Stimulated activated CD4-positive, alpha-beta T cell treated with anti-CD3 and anti-CD28 coated beads, TNF-alpha, amount 100 ng/mL, for 4 hours (primary cell): ENCODE data around the gene DSTN.

ENCODE experiments used
- DNase-seq, 3 experiments: peaks; one replicate each; pipeline ENCODE4 v3.0.0-alpha.2; 2020; ENCODE audit warnings: low read depth in 3 of 3

DSTN gene

DNA sequence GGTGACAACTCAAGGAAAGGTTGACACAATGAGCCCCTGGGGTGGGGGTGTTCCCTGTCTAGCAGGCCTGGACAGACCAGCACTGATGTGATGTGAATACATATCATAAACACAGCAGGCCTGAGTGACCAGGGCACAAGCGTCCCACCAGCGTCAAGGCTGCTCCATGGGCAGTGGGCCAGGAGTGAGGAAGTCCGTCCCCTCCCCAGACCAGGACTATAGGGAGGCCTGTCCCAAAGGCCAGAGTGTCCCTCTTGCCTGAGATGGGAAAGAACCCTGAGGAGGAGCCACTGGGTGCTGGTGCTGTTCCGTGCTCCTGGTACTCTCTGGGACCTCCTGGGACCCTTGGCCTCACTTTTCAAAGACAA is 67.5 kb downstream of the DSTN start:
- DNase-seq, result no peak

DNA sequence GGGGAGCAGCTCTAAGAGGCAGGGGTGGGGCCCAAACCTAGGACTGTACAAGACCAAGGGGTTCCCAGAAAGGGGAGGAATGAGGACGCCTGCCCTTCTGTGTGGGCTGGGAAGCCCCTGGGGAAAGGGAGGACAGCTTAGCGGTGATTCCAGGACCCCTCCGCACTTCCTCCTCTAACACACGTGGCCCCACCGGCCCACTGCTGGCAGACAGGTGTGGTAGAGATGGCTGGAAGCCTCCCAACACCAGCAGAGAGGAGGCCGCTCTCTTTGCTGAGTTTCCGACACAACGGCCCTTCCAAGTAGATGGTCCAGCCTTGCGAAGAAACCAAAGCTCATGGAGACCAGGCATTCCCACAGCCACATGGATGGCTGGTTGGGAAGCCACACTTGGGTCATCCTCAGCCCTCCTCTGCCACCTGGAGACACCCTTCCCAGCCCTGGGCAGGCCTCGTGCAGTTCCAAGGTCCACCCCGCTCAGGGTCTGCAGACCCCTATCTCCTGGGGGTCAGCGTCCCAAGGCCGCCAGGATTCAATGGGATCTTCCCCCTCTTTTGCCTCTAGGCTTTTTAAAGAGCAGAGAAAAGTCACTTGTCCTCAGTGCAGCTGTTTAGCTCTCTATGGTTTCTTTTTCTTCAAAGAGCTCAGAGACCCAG is 68.2 kb downstream of the DSTN start:
- no peak for DNase-seq

DNA sequence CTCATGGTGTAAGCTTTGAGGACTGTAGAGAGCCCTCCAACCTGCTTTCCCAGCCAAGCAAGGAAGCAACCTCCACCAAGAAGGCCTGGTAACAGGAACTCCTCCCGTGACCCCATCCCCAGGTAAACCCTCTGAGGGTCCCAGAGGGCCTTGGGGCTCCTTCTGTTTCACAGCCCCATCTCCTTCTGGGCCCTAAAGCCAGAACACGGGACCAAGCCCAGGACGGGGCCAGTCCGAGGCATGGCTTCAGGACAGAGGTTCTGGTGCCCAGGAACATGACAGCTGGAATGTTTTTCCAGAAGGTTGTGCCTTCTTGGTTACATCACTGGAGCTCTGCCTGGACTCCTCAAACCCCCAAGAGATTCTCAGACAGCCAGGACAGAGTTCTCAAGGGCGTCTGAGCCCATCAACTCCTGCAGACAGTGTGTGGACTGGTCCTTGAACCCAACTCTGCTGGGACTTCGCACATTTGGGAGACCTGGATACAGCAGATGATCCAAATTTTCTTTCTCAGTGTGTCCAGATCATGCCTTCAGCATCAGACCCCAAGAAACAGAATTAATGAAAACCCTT is 69.0 kb downstream of the DSTN start:
- no peak for DNase-seq

DNA sequence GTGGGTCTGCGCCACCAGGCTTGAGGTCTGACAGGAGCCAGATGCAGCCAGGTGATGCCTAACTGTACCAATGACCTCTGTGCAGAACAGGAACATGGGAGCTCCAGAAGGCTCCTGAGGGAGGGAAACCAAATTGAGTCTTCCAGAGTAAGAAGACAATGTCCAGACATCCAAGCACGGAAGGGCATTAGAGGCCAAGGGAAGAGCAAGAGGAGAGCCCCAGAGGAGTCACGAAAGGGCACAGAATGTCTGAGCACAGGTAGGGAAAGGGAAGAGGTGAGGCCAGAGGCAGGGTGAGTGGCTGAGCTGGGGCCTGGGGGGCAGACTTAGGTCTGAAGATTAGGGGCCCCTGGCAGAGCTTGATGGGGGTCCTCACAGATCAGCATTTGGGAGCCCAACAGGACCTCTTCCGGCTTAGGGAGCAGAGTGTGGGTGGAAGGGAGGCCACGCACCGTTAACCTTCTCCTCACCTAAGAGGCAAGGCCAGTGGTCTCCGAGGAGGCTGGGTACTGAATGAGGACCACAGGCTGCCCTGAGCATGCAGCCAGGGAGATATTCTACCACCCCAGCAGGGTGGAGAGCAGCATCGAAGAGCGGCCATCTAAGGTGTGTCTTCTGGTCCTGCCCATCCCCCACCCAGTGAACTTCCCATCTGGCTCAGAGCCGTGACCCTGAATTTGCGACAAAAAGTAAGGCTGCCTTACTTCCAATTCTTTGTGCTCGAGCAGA is 70.4 kb downstream of the DSTN start:
- no peak for DNase-seq

DNA sequence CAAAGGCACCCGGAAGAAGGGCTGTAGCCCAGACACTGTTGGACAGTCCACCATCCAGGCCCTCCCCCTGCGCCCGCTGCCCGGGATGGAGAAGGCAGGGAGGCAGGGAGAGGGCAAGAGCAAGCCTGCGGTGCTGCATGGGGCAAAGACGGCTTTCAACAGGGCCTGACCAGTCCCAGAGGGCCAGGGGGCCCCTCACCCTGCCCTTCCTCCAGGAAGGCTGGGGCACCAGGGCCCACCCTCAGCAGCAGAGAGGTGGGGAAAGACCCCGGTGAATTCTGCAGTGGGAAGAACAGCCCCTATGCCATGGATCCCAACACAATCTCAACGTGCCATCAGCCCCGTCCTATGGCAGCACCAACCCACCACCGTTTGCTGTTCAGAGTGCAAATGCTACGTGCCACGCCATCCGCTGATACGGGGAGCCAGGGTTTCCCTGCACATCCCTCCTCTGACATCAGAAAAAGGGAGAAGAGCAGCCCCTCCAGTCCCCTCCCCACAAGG is 71.1 kb downstream of the DSTN start:
- DNase-seq, result no peak

DNA sequence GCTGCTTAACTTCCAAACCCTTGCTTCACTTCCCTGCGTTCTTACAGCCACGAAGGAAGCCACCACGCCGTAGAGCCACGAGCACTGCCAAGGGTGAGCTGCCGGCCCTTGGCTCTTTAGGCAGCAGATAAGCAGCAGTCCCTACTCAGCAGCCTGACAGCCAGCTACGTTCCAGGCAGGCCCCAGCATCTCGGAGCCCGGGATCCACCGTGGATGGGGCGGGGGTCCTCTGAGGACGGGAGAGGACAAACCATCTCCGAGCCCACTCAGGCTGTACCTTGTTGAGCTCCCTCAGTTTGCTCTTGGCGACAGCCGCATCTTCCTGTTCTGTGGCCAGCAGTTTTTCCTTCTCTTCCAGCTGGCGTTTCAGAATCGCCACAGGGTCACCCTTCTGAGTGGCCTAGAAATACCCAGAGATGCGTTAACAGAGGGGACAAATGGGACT is 71.7 kb downstream of the DSTN start:
- DNase-seq, result no peak

DNA sequence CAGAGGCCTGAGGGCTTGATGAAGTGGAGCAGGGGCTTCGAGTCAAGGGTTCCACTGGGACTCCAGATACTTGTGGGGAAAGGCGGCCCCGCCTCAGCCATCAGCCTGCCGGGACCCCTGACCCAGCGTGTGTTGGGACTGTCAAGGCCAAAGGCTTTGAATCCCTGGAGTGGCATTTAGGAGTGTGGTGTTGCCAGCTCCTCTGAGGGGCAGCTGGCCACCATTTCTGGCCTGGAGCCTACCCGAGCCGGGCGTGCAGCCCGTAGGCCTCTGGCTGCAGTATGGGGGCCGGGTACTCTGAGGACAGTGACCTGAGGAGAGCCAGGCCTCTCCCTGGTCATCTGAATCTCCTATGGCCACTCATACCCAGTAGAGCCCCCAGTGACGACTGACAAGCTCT is 72.1 kb downstream of the DSTN start:
- DNase-seq, result no peak

DNA sequence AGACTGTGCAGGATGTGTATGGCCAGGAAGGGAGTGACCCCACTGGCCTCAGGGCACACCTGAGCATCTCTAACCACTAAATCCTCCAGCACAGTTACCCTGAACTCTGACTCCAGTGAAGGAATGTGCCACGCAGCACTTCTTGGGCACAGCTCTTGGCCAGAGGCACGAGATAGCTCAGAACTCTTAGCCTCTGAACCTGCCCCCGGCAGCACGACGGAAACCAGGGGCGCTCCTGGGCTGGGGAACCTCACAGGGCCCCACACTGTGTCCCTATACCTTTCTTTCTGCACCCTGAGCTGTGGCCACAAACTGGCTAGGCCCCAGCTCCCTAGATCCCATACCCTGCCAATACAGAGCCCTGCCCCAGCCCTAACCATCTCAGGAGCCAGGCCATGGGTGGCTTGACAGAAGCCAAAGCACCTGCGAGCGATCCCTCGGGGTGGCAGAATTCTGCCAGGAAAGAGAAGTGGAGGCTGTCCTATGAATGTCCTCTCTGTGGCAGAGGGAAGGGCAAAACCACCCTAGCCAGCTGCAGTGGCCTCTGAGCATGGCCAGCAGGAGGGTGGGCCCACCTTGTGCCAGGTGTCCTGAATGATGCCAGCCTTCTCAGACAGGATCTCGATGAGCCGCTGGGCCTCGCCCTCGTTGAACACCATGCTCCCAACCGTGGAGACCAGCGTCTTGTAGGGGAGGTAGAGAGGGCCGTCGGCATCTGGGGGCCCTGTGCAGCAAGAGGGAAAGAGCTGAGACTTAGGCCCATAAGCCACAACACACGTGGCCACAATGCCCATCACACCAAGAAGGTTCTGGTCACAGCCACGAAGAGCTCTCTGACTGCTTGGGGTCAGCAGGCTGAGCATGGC is 72.8 kb downstream of the DSTN start:
- no peak for DNase-seq

DNA sequence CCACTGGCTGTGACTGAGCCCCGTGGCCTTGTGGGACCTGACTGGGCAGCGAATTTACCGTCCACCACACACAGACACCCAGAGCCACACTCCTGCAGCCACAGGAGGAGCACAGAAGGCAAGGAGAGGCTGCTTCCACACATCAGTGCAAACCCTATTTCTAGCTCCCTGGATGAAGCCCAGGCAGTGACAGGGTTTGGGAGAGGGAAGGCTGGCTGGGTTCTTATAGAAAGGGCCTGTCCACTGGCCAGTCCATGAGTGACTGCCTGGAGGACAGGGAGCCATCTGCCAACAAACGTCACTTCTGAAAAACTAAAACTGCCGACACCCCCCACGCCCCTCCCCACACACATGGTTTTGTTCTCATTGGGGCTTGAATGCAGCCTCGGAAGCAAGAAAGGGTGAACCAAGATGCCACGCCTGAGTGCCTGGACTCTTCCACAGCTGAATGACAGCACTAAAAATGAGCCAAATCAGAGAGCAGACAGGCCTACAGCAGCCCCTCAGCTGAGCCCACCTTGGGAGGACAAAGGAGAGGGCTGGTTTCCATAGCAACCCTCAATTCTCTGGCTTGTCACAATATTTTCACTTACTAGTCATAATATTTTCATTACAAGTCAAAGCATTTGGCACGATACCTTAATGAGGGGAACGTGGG is 73.8 kb downstream of the DSTN start:
- DNase-seq, result no peak

DNA sequence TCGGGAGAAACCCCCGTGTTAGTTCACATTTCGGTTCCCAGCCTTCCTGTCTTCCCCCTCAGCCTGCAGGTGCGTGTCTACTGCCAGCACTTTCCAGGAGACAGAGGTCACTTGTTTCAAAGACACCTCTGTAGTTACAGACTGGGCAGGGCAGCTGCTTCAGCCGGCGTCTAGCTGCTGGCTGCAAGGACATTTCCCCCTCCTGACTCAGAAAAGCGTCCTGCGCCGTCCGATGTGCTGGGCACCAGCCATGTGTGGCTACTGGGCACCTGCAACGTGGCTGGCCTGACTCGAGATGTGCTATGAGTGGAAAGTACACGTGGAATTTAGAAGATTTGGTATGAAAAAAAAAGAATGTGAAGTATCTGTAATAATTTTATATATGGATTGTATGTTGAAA is 74.6 kb downstream of the DSTN start:
- DNase-seq, result no peak

DNA sequence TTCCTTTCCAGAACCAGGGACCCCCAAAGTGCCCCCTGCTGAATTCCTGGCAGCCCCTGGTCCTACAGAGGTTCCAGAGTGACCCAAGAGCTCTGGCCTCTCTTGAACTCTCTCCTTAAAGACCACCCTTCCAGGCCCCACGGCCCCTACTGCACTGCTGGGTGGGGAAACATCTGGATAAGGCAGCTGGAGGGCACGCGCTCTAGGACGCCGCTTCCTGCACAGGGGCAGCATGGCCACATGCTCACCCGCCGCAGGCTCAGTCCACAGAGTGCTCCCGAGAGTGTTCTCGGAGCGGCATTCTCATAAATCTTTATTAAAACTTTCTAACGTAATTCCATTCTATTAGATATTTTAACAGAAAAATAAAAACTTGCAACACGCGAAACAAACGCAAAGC is 75.1 kb downstream of the DSTN start:
- DNase-seq, result no peak

DNA sequence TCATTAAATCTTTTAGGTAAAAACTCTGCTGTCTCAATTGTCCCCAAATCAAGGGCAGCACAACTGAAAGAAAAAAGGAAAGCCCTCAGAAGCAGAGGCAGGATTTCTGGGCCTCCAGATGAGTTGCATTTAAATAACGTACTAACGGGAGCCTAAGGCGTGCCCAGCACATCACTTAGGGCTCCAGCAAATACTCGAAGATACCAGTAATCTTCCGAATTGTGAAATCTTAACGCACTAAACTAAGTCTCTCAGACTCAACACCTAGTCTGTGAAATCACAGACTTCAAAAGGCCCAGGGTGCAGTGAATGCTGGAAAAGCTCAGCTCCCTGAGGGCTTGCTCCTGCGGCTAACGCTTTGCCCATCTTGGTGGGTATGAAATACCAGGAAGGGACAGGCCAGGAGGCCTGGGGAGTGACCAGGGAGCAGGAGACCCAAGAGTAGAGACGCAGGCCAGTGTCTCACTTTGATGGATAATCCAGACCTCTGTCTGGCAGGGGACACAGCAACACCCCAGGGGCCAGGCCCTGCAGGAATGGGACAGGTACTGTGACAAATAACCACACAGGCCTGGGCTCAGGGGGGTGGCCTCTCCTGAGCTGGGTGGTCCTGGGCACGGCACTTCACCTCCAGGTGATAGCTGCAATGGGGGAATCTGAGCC is 75.8 kb downstream of the DSTN start:
- DNase-seq, result no peak

DNA sequence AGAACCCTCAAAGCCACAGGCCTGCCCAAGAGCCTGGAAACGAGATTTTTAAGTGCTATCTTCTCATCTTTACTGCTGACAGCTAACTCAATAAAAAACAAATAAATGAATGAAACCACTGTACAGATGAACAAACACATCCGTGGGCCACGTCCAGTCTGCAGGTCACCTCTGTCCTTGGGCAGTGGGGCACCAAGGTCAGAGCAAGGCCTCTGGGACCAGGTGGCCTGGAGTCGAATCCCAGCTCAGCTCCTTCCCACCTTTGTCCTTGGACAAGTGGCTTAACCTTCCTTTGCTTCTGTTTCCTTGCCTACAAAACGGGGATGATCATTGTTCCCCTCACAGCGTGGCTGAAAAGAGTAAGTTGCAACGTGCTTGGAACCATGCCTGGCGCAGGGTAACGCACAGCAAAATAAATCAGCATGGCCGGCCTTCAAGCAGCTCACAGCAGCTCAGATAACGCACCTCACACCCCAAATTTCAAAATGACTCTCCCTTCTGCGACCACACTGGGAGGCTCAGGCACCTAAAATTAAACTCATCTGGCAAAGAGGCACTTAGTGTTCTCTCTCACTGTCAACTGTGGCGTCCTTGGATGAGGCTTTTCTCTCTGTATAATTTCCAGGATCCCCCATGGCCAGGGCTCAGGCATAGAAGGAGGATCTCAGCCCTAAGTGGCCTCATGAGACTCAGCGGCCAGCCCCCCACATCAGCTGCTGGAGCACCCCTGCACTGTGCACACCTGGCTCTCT is 76.5 kb downstream of the DSTN start:
- DNase-seq, result no peak

DNA sequence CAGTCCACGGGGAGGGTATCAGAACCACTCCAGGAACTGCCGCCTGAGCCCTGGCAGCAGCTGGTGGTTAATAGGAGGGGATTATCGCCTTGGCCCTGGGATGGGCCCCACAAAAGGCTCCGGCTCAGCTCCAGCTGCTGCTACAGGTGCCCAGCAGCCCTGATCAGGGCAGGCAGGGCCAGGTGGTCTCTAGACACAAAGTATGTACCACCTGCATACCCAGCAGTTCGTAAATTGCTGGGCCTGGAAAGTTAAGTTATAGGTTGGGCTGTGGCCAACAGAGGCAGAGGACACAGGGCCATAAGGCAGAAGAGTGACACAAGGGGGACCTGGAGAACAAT is 77.1 kb downstream of the DSTN start:
- DNase-seq, result no peak

DNA sequence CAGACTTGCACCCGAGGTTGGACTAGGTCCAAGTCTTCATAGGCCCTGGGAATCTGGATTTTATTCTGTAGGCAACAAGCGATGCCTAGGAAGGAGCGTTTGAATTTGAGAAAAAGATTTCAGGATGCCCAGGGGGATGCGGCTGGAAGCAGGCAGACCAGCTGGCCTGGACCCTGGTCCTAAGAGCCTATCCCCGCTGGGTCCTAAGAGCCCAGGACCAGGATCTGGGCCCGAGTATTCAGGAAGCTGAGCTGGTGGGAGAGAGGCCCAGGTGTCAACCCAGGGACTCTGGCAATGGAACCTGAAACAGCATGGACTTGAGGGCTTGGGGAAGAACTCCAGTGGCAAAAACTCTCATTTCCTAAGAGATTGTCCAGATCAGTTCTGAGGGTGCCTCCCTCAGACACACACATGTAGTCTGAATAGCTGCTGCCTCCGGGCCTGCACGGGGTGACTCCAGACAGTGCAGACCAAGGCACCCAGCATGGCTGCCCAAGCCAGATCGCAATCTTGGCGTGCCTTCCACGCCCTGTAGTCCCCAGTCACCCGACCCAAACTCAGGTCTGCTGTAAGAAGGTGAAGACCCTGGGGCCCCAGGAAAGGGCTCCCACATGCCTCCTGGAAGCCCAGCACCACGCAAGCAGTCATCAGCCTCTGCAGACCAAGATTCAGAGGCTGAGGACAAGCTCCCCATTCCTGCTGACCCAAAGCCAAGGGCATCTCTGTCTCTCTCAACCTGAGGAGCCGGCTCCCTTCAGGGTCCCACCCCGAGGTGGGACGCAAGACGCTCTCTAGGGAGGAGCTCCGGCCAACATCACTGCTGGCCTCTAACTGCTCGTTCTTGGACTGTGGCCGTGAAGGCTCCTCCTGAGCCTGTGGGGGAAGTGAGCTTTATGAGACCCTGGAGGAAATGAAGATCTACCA is 77.8 kb downstream of the DSTN start:
- DNase-seq, result no peak

DNA sequence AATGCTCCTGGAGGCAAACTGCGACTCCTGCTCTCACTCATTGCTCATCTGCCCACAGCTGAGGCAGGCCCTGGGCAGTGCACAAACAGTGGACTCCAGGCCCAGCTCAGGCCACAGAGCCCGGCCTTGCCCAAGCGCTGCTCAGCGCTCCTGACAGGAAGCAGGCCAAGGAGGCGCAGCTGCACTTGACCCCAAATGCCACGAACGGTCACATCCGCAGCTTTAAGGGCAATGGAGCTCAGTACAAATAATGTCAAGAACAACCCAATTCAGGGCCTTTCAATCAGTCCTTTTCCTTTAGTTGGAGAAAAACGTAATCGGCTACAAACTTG is 78.4 kb downstream of the DSTN start:
- DNase-seq, result no peak

DNA sequence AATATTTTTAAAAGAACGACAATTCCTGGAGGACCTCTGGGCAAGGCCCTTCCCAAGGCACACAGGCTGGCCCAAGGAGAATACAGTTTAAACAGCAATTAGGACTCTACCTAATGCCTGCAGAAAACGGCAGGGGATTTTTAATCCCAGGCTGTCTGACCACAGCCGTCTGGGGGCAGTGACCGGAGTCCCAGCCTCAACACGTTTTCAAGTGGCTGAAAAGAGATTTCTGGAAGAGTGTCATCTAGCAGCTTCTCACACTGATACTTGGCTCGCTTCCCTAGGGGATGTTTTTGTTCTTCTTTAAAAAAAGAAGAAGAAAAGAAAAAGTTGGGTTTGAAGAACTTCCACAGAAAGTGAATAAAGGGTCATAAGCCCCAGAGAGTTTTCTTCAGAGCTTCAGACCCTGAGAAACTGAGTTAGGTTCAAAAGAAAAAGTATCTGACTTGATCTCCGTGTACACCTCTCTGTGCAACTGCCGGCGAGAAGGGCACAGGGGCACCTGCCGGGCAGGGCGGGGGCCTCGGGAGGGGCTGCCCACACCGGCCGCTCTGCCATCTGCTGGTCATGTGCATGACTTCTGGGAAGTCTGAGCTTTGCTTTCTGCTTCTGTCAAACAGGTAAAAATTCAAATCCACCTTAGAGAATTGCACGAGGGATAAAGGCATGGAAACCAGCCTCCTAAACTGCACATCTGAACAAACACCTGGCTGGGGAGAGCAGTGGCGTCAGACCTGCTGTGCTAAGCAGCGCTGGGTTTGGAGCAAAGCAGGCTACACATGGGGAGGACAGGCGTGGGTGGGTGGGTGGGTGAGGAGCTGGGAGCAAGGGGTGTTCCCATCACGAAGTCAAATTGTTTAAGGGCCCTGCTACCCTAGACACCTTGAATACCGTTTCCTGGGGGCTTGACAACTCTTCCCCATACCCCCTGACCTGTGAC is 79.2 kb downstream of the DSTN start:
- DNase-seq, result no peak
